Thyroid gland (tissue), 4 donors: ENCODE data around the gene FNIP1. TPM values are rescaled to one million over a fixed set of nuclear protein-coding genes. Genes with fewer than 3 reads are reported as not detected.

ENCODE experiments used
- DNase-seq, 2 donors: peaks; one replicate each; pipeline ENCODE4 v3.0.0-alpha.2; 2019
- H3K27ac ChIP-seq, 3 donors: fragments of 200-600 bp; sonication (generic); 1 replicate in 2 of 3; 2 replicates in 1 of 3; pipeline ENCODE4 v1.5.1; 2016 to 2019; ENCODE audit warnings: mild to moderate bottlenecking in 1 of 3, moderate library complexity in 1 of 3
- H3K27me3 ChIP-seq: fragments of 200-600 bp; sonication (generic); one replicate; pipeline ENCODE4 v1.5.1; 2019
- H3K36me3 ChIP-seq, 2 donors: fragments of 200-600 bp; sonication (generic); one replicate each; pipeline ENCODE4 v1.5.1; 2016 to 2019
- H3K4me1 ChIP-seq, 2 donors: fragments of 200-600 bp; sonication (generic); one replicate each; pipeline ENCODE4 v1.5.1; 2017 to 2019
- H3K4me3 ChIP-seq, 3 donors: fragments of 200-600 bp; sonication (generic); replicated peaks in 1 of 3; 1 replicate in 2 of 3; 2 replicates in 1 of 3; pipeline ENCODE4 v1.5.1; 2016; ENCODE audit warnings: mild to moderate bottlenecking in 1 of 3
- H3K9me3 ChIP-seq: fragments of 200-600 bp; sonication (generic); one replicate; pipeline ENCODE4 v1.5.1; 2017
- CTCF ChIP-seq, 6 experiments: fragments of 200-600 bp in 3 of 6; fragments of 450-650 bp in 3 of 6; sonication (generic) in 3 of 6; IDR thresholded peaks; one replicate each; pipeline ENCODE4 v1.5.1; 2016 to 2019; ENCODE audit warnings: antibody characterized with exemption in 6 of 6, mild to moderate bottlenecking in 2 of 6, inconsistent platforms in 1 of 6, moderate library complexity in 1 of 6
- POLR2A ChIP-seq, 2 donors: fragments of 450-650 bp; IDR thresholded peaks; one replicate each; pipeline ENCODE4 v1.6.1; 2017; ENCODE audit warnings: antibody characterized with exemption in 2 of 2, mild to moderate bottlenecking in 2 of 2, moderate library complexity in 1 of 2
- WGBS, 2 donors: methylation state at CpG; one replicate each; pipeline ENCODE4 v1.1.5; 2017; 5-methylcytosine and 5-hydroxymethylcytosine counted together
- intact Hi-C: fragments of 100-400 bp; cut with DNase I; formaldehyde crosslinking; loops from one replicate; pipeline ENCODE4 v1.15.1; 2023
- total RNA-seq, 4 donors: library from RNA; depleted of rRNA; stranded (reverse); fragments of >200 nt; gene quantifications; one replicate each; pipeline ENCODE4 v1.2.3, GENCODE V29; 2016

Gene FNIP1
- total RNA-seq, 4 donors from 2014 or later = 55.3 to 91.7 (median 65.3) TPM

DNA sequence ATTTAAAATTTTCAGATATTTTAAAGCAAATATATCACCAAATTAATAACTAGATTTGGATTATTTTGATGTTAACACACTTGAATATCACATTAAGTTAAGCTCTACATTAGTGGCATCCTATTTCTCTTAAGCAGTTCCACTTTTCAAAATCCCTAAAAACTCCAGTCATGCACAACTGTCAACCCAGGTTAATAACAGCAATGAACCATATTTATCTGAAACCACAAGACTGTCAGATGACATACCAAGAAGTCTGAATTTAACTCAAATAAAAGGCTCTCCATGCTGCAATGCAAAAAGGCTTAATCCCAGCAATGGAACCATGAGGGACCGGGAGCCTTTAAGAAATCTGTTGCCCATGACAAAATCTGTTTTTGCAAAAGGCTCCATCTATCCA is 27.5 kb downstream of the FNIP1 start:
- TF ChIP-seq CTCF (IDR thresholded peaks at IDR 0.05) (no peak), POLR2A (IDR thresholded peaks at IDR 0.05) (no peak)
- no peaks in the 10 kb centered on the region for H3K27me3 ChIP-seq
- H3K4me3 ChIP-seq = no peak overlapping the region
- no peaks in the 10 kb centered on the region for H3K9me3 ChIP-seq
- intact Hi-C loops = no loop called here
- H3K36me3 ChIP-seq = no peaks in the 10 kb centered on the region
- DNase-seq = no peak
- peaks cover 0 to 16% of the 10 kb centered on the region in 2 donors for H3K4me1 ChIP-seq
- no peak overlapping the region for H3K27ac ChIP-seq
- 85 to 92% methylated on average over 1 of the region's 1 CpG for WGBS, 2 donors

DNA sequence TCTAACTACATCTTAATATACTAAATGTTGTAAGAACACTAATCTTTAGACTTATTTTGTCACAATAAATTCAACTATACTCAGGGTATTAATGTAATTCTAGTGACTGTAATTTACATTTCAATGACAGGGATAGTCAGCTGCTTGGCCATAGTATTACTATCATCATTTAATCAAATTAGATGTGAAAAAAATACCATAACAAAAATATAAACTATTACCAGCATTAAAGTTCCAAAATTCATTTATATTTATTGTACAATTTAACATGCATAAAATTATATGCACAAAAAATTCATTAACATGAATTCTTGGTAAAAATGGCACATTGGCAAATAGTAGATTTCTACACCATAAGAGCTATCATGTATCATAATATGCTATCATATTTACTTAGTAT is 28.9 kb downstream of the FNIP1 start:
- peaks cover 0 to 12% of the 10 kb centered on the region in 2 donors for H3K4me1 ChIP-seq
- intact Hi-C loops = no loop called here

DNA sequence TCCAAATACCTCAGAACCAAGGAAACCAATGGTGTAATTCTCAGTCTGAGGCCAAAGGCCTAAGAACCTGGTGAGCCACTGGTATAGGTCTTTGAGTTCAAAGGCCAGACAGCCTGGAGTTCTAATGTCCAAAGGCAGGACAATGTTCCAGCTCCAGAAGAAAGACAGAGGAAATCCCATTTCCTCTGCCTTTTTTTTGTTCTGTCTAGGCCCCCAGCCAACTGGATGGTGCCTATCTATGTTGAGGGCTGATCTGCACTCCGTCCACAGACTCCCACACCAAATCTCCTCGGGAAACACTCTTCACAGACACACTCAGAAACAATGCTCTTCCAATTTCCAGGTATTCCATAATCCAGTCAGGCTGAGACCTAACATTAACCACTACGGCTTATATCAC is 30.1 kb downstream of the FNIP1 start:
- Histone ChIP-seq H3K27ac (no peak overlapping the region), H3K4me3 (no peak overlapping the region), H3K4me1 (peaks cover 0 to 7% of the 10 kb centered on the region in 2 donors), H3K36me3 (no peaks in the 10 kb centered on the region), H3K9me3 (no peaks in the 10 kb centered on the region), H3K27me3 (no peaks in the 10 kb centered on the region)
- intact Hi-C loops = no loop called here
- DNase-seq = no peak
- WGBS, 2 donors = 81 to 86% methylated on average over 3 of the region's 3 CpGs
- TF ChIP-seq POLR2A (IDR thresholded peaks at IDR 0.05) = no peak
- no peak for TF ChIP-seq CTCF (IDR thresholded peaks at IDR 0.05)

More for the DNA sequence above, 28.9 kb downstream of the FNIP1 start:
- H3K9me3 ChIP-seq = no peaks in the 10 kb centered on the region
- H3K27ac ChIP-seq = no peak overlapping the region
- H3K4me3 ChIP-seq = no peak overlapping the region
- no peaks in the 10 kb centered on the region for H3K36me3 ChIP-seq
- no peaks in the 10 kb centered on the region for H3K27me3 ChIP-seq
- TF ChIP-seq POLR2A (IDR thresholded peaks at IDR 0.05) = no peak
- TF ChIP-seq CTCF (IDR thresholded peaks at IDR 0.05) = no peak
- DNase-seq = no peak

GRCh38 chr5:131765261-131765660 is 31.6 kb downstream of the FNIP1 start:
- DNase-seq = no peak
- peaks cover 0 to 7% of the 10 kb centered on the region in 2 donors for H3K4me1 ChIP-seq
- no peak for TF ChIP-seq CTCF (IDR thresholded peaks at IDR 0.05)
- no peak for TF ChIP-seq POLR2A (IDR thresholded peaks at IDR 0.05)
- H3K4me3 ChIP-seq = no peak overlapping the region
- H3K9me3 ChIP-seq = no peaks in the 10 kb centered on the region
- intact Hi-C loops = no loop called here
- H3K27ac ChIP-seq = no peak overlapping the region
- WGBS, 2 donors = 91 to 97% methylated on average over 1 of the region's 1 CpG
- H3K36me3 ChIP-seq = no peaks in the 10 kb centered on the region
- no peaks in the 10 kb centered on the region for H3K27me3 ChIP-seq

DNA sequence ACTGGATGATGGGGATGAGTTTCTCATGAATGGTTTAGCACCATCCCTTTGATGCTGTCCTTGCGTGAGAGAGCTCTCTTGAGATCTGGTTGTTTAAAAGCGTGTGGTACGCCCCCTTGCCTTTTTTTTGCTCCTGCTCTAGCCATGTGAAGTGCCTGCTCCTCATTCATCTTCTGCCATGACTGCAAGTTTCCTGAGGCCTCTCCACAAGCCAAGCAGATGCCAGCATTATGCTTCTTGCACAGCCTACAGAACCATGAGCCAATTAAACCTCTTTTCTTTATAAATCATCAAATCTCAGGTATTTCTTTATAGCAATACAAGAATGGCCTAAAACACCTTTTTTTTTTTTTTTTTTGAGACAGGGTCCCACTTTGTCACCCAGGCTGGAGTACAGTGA is 32.8 kb downstream of the FNIP1 start:
- H3K4me3 ChIP-seq = no peak overlapping the region
- no peak for DNase-seq
- TF ChIP-seq POLR2A (IDR thresholded peaks at IDR 0.05) = no peak
- TF ChIP-seq CTCF (IDR thresholded peaks at IDR 0.05) = no peak
- no peak overlapping the region for H3K27ac ChIP-seq
- no peaks in the 10 kb centered on the region for H3K27me3 ChIP-seq
- intact Hi-C loops = no loop called here
- no peaks in the 10 kb centered on the region for H3K9me3 ChIP-seq
- 98 to 100% methylated on average over 3 of the region's 3 CpGs for WGBS, 2 donors
- H3K4me1 ChIP-seq = no peaks in the 10 kb centered on the region
- H3K36me3 ChIP-seq = no peaks in the 10 kb centered on the region
